ENCODE measurements around the gene CACFD1. TPM values are rescaled to one million over a fixed set of nuclear protein-coding genes. Genes with fewer than 3 reads are reported as not detected.

CACFD1 gene
- total and polyA plus RNA-seq, 3 donors from 2014 or later: 34.7 to 47.9 (median 43.3) TPM

DNA sequence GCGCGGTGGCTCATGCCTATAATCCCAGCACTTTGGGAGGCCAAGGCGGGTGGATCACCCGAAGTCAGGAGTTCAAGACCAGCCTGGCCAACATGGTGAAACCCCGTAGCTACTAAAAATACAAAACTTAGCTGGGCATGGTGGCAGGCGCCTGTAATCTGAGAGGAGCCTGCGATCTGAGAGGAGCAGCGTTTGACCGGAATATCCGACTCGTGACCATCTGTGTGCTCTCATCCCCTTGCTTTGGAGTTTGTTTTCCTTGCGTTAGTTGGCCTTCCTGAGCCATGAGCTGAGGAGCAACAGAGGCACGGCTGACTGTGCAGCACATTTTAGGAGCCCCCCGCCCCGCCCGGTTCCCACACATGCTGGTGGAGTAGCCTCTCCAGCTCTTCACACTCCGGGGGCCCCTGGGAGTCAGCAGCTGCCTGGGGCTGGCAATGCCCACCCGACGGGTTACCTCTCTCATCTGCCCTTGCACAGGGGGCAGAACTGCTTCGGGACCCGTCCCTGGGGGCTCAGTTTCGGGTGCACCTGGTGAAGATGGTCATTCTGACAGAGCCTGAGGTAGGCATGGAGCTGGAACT is 34.6 kb upstream of the CACFD1 start:
- Histone ChIP-seq H3K27me3 (no peaks in the 10 kb centered on the region), H3K27ac (no peak overlapping the region)

DNA sequence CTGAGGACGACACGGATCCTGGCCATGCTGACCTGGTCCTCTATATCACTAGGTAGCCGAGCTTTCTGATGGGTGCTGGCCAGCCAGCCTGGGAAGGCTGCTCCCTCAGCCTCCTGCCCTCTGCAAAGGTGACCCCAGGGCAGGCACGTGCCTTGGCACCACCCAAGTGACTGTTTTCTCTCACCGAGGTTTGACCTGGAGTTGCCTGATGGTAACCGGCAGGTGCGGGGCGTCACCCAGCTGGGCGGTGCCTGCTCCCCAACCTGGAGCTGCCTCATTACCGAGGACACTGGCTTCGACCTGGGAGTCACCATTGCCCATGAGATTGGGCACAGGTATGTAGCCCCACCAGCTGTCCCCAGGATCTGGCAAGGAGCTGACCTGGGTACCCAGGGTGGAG is 33.8 kb upstream of the CACFD1 start:
- WGBS, 2 donors: 91% methylated on average over 11 of the region's 11 CpGs; no CpG with 5 or more reads in 1 of the 2 donors
- no peak for TF ChIP-seq POLR2A (IDR thresholded peaks at IDR 0.05)
- TF ChIP-seq, protein P1, sequence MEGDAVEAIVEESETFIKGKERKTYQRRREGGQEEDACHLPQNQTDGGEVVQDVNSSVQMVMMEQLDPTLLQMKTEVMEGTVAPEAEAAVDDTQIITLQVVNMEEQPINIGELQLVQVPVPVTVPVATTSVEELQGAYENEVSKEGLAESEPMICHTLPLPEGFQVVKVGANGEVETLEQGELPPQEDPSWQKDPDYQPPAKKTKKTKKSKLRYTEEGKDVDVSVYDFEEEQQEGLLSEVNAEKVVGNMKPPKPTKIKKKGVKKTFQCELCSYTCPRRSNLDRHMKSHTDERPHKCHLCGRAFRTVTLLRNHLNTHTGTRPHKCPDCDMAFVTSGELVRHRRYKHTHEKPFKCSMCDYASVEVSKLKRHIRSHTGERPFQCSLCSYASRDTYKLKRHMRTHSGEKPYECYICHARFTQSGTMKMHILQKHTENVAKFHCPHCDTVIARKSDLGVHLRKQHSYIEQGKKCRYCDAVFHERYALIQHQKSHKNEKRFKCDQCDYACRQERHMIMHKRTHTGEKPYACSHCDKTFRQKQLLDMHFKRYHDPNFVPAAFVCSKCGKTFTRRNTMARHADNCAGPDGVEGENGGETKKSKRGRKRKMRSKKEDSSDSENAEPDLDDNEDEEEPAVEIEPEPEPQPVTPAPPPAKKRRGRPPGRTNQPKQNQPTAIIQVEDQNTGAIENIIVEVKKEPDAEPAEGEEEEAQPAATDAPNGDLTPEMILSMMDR (IDR thresholded peaks at IDR 0.05): no peak

More for the DNA sequence above, 34.6 kb upstream of the CACFD1 start:
- Histone ChIP-seq H3K36me3 (ENCODE audit: low read depth, missing control alignments) (no peaks in the 10 kb centered on the region), H3K4me3 (no peak overlapping the region), H3K9me3 (no peaks in the 10 kb centered on the region), H3K4me1 (no peaks in the 10 kb centered on the region)
- TF ChIP-seq, protein P1 (IDR thresholded peaks at IDR 0.05): no peak
- TF ChIP-seq POLR2A (IDR thresholded peaks at IDR 0.05): no peak
- WGBS, 2 donors: 91 to 97% methylated on average over 13 to 22 of the region's 22 CpGs
- no peak for DNase-seq
- intact Hi-C loops (cut with DNase I; ENCODE audit: low total_unique reads): no loop called here

DNA sequence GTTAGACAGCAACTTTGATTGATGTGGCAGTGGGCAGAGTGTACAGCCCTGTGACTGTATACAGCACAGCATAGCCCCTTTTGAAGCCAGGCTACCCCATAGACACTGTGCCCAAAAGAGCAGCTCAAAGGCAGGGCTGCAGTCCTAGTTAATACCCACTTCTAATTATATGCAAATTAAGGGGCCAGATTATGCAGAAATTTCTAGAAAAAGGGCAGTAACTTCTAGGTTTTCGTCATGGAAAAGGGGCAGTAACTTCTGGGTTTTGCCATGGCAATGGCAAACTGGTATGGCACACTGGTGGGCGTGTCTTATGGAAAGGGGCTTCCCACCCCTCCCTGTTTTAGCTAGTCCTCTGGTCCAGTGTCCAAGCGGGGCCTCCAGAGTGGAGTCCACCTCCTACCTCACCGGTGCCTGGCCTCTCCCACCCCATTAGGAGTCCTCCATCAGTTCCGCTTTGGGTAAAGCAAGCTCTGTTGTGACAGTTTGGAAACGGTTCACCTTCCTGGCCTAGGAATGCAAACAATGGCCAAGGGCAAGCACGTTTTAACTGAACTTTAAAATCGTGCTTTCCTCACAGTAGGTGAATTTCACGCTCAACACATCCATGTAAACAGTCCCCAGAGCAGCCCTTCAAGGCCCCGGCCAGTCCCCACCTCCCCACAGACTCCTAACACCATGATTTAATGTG is 32.0 kb upstream of the CACFD1 start:
- 54 to 62% methylated on average over 10 of the region's 10 CpGs for WGBS, 2 donors
- Histone ChIP-seq H3K4me3 (peak overlapping the region in 1 of 2 donors; percentile 36), H3K36me3 (ENCODE audit: low read depth, missing control alignments) (no peaks in the 10 kb centered on the region), H3K4me1 (no peaks in the 10 kb centered on the region), H3K9me3 (no peaks in the 10 kb centered on the region), H3K27me3 (no peaks in the 10 kb centered on the region), H3K27ac (no peak overlapping the region)
- no peak for DNase-seq
- intact Hi-C loops (cut with DNase I; ENCODE audit: low total_unique reads): no loop called here
- TF ChIP-seq, protein P1 (IDR thresholded peaks at IDR 0.05): no peak
- no peak for TF ChIP-seq POLR2A (IDR thresholded peaks at IDR 0.05)

More for the DNA sequence above, 33.8 kb upstream of the CACFD1 start:
- intact Hi-C loops (cut with DNase I; ENCODE audit: low total_unique reads): no loop called here
- Histone ChIP-seq H3K4me3 (no peak overlapping the region), H3K36me3 (ENCODE audit: low read depth, missing control alignments) (no peaks in the 10 kb centered on the region), H3K9me3 (no peaks in the 10 kb centered on the region), H3K27ac (no peak overlapping the region), H3K4me1 (no peaks in the 10 kb centered on the region), H3K27me3 (no peaks in the 10 kb centered on the region)
- DNase-seq: no peak

DNA sequence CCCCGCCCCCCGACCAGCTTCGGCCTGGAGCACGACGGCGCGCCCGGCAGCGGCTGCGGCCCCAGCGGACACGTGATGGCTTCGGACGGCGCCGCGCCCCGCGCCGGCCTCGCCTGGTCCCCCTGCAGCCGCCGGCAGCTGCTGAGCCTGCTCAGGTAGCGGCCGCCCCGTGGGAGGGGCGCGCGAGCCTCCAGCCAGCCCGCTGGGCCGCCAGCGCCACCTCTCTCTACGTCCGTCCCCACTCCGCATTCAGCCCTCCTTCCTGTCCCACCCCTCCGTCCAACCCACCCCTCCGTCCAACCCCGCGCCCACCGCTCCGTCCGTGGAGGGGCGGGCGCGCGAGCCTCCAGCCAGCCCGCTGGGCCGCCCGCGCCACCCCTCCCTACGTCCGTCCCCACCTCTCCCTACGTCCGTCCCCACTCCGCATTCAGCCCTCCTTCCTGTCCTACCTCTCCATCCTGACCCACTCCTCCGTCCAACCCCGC is 31.1 kb upstream of the CACFD1 start:
- no peak overlapping the region for H3K27ac ChIP-seq
- no peaks in the 10 kb centered on the region for H3K27me3 ChIP-seq
- intact Hi-C loops (cut with DNase I; ENCODE audit: low total_unique reads): no loop called here
- H3K9me3 ChIP-seq: no peaks in the 10 kb centered on the region
- no peak for TF ChIP-seq POLR2A (IDR thresholded peaks at IDR 0.05)
- TF ChIP-seq, protein P1 (IDR thresholded peaks at IDR 0.05): no peak
- H3K4me1 ChIP-seq: no peaks in the 10 kb centered on the region
- 2 to 3% methylated on average over 15 to 40 of the region's 57 CpGs for WGBS, 2 donors
- H3K4me3 ChIP-seq: peak overlapping the region; percentile 24 to 38
- no peak for DNase-seq
- no peaks in the 10 kb centered on the region for H3K36me3 ChIP-seq (ENCODE audit: low read depth, missing control alignments)

All from testis (tissue), 3 donors.